Measurements from ENCODE around the gene CCL13.
A peak's percentile ranks its signal among the peaks of the same experiment; 100 is the strongest.
"Not testable (repeated sequence)": the region's sequence is repeated elsewhere in the genome, so short reads cannot be mapped to it uniquely, and the experiment has no call there.

The CCL13 gene

GRCh38 chr17:34356194-34356593 lies at the start of gene CCL13:
Gene CCL13, plus strand, starts transcription at chr17:34356480. Its CDS starts 47 bp downstream, at chr17:34356527.
- DNase-seq (ENCODE audit: low read depth in 2 of 2) = no peak

DNA sequence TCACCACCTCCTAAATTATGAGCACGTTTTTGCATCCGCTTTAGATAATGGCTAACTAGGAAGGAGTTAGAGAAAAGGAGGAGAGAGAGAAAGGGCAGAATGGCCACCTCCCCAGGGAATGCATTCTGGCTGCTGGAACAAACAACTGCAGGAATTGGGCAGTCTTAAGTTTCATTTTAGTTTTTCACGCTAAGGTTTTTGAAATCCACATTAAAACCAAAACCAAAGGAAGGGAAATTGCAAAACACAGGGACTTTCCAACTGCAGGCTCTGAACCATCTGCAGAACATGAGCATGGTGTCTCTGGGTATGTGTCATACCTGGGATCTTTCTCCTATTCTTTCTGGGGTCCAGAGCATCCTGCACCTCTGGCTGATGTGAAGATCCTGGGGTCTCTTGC lies 49.2 kb upstream of the CCL13 start:
- DNase-seq (ENCODE audit: low read depth in 2 of 2) = no peak

DNA sequence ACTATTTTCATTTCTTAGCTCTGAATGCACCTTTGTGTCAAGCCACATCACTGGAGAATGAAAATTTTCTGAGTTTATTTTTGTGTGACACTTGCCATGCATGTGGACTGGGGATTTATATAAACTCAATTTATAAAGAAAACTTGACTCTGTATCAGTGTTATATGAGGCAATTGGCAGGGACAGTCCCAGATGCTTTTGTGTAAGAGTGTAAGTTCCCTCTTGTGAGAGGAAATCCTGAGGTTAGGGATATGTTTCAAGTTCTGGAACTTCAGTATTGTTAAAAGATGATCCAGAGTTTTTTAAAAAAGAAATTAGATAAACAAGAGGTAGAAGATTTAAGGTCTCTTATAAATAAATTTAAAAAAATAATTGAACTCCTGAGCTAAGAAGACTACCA lies 47.9 kb upstream of the CCL13 start:
- no peak for DNase-seq (ENCODE audit: low read depth in 2 of 2)

GRCh38 chr17:34311291-34311690 lies 45.0 kb upstream of the CCL13 start:
- DNase-seq (ENCODE audit: low read depth in 2 of 2) = no peak

DNA sequence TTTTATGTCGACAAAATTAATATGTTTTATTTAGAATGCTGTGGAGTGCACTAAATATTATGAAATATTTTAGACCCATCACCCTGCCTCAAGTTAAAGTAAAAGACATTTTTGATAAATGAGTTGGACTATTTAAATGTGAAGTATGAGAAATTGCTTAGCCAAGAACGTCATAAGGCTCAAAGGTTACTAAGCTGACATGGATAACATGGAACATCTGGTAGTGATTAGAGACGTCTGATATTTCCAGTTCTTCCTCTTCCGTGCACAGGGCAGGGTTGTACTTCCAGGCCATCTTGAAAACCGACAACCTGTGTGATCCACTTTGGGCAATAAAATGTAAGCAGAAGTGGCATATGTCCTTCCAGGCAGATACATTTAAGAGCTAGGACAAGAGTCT lies 44.2 kb upstream of the CCL13 start:
- peak; percentile 69 to 71 for DNase-seq (ENCODE audit: low read depth in 2 of 2)

- peak in 1 of 2 experiments; percentile 36 for DNase-seq (ENCODE audit: low read depth in 2 of 2)
Measured at GRCh38 chr17:34313164-34313563, 43.1 kb upstream of the CCL13 start.

- peak in 1 of 2 experiments; percentile 30 for DNase-seq (ENCODE audit: low read depth in 2 of 2)
Measured at GRCh38 chr17:34314279-34314678, 42.0 kb upstream of the CCL13 start.

DNA sequence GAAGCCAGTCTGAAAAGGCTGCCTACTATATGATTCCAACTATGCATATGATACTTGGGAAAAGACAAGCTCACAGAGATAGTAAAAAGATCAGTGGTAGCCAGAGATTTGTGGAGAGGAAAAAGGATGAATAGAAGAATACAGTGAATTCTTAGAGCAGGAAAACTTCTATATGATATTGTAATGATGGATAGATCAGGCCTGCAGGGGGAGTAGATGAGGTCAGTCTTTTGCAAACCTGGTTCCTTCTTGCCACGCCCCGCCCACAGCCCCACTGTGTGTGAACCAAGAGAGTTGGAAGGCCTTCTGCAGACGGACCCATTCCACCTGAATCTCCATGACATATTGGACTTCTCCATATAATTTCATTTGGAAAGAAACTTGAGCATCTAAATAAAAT lies 37.8 kb upstream of the CCL13 start:
- DNase-seq (ENCODE audit: low read depth in 2 of 2) = no peak

DNA sequence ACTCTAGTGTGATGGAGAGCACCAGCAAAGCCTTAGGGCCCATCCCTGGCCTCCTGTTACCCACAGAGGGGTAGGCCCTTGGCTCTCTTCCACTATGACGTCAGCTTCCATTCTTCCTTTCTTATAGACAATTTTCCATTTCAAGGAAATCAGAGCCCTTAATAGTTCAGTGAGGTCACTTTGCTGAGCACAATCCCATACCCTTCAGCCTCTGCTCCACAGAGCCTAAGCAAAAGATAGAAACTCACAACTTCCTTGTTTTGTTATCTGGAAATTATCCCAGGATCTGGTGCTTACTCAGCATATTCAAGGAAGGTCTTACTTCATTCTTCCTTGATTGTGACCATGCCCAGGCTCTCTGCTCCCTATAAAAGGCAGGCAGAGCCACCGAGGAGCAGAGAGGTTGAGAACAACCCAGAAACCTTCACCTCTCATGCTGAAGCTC lies 37.2 kb upstream of the CCL13 start, which contains the start of gene CCL8:
TSS of gene CCL8 (plus strand) at position 397 of the 445 bp plus-strand sequence. CDS start 67 bp downstream, outside the sequence.
- DNase-seq (ENCODE audit: low read depth in 2 of 2) = no peak

- no peak for DNase-seq (ENCODE audit: low read depth in 2 of 2)
Measured at GRCh38 chr17:34321964-34322363, 34.3 kb upstream of the CCL13 start.

DNA sequence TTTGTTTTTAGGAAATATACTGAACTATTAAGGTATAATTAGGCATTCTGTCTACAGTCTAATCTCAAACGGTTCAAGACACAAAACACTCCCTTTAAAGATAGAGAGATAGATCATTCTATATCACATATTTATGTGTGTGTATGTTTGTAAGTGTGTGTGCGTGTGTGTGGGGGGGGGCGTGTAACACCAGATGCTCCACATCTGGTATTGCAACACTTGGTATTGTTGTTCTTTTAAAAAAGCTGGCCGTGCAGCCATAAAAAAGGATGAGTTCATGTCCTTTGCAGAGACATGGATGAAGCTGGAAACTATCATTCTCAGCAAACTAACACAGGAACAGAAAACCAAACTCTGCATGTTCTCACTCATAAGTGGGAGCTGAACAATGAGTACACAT lies 28.7 kb upstream of the CCL13 start:
- DNase-seq (ENCODE audit: low read depth in 2 of 2) = not testable (repeated sequence)

DNA sequence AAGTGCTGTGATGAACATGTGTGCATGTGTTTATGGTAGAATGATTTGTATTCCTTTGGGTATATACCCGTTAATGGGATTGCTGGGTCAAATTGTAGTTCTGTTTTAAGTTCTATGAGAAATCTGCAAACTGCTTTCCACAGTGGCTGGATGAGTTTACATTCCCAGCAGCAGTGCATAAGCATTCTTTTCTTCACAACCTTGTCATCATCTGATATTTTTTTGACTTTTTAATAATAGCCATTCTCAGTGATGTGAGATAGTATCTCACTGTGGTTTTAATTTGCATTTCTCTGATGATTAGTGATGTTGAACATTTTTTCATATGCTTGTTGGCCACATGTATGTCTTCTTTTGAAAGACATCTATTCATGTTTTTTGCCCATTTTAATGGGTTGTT lies 18.6 kb upstream of the CCL13 start:
- DNase-seq (ENCODE audit: low read depth in 2 of 2) = no peak

- DNase-seq (ENCODE audit: low read depth in 2 of 2) = no peak
Measured at GRCh38 chr17:34339138-34339770, 17.0 kb upstream of the CCL13 start.

DNA sequence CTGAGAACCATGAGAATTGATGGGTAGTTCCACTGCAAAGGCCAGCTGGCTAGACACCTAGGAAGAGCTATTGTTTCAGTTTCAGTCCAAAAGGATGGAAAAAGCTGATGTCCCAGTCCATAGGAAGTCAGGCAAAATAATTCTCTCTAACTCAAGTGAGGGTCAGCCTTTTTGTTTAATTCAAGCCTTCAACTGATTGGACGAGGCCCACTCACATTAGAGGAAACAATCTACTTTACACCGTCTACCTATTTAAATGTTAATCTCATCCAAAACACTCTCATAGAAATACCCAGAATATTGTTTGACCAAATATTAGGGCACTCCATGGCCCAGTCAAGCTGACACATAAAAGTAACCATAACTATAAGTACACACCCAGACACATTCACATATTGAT lies 14.4 kb upstream of the CCL13 start:
- DNase-seq (ENCODE audit: low read depth in 2 of 2) = no peak

DNA sequence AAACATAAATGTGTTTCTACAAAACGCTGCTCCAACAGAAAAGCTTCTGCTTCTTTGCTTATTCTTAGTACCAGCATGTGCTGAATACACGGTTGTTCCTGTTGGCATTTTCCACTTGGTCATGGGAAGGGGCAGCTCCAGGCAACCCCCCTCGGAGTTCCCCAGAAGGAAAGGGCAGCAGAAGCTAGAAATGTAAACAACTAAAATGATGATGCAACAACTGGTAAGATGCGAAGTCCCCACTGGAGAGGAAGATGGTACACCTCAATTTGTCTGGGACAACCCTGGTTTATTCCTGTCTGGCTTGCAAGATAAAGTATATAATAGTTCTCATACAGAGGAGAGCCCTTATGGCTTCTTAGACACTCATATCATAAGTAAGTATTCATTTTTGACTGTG lies 9.2 kb upstream of the CCL13 start:
- DNase-seq (ENCODE audit: low read depth in 2 of 2) = no peak

DNA sequence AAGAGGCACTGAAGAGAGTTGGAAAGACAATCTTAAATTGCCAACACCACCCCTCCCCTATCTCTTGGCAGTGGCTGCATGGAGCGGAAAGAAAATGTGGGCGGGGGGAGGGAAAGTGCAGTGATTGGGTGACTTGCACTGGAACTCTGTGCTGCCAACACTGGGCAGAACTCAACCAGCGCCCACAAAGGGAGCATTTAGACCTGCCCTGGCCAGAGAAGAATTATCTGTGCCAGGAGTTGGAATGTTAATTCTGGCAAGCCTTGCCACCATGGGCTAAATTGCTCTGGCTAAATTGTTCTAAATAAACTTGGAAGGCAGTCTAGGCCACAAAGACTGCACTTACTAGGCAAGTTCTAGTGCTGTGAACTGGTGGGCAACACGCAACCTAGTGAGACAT lies 6.5 kb upstream of the CCL13 start:
- no peak for DNase-seq (ENCODE audit: low read depth in 2 of 2)

DNA sequence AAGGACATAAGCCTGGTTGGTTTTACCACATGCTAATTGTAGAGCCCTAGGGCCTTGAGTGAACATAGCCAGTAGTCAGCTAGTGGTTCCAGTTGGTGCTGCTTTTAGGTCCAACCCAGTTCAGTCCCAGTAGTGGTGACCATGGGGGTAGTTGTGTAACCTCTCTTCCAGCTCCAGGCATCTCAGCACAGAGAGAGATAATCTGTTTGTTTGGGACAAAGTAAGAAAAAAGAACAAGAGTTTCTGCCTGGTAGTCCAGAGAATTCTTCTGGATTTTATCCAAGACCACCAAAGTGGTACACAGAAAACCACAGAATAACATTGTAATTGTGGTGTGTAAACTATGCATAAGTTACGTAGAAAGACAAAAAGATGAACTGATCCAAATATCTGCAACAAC lies 5.2 kb upstream of the CCL13 start:
- DNase-seq (ENCODE audit: low read depth in 2 of 2) = no peak

GRCh38 chr17:34352191-34352590 lies 4.1 kb upstream of the CCL13 start:
- DNase-seq (ENCODE audit: low read depth in 2 of 2) = no peak

DNA sequence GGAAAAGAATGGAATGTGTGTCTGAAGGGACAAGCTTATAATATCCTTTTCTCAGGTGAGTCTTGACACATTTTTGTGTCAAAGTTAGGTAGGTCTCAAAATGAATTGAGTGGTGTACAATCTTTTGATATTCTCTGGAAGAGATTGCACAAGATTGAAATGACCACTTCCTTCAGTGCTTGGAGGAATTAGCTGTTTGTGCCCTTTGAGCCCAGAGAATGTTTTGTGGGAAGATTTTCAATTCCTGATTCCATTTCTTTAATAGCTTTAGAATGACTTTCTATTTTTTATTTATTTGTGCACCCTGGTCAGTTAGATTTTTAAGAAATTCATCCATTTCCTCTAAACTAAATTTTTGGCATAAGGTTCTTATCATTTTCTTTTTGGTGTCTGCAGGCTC lies 1.6 kb upstream of the CCL13 start:
- DNase-seq (ENCODE audit: low read depth in 2 of 2) = no peak

DNA sequence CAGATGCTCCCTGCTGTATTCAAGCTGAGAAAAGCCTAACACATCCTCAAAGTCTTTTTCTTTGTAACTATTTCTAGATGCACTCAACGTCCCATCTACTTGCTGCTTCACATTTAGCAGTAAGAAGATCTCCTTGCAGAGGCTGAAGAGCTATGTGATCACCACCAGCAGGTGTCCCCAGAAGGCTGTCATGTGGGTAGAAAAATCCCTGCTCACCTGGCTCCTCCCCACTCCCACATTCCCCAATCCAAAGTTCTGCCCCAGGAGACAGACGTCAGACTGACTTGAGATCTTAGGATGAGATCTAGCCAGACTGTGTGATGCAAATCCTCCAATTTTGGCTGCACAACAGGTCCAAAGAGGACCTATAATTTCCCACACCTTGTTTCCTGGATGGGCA lies 1.1 kb downstream of the CCL13 start:
- no peak for DNase-seq (ENCODE audit: low read depth in 2 of 2)

DNA sequence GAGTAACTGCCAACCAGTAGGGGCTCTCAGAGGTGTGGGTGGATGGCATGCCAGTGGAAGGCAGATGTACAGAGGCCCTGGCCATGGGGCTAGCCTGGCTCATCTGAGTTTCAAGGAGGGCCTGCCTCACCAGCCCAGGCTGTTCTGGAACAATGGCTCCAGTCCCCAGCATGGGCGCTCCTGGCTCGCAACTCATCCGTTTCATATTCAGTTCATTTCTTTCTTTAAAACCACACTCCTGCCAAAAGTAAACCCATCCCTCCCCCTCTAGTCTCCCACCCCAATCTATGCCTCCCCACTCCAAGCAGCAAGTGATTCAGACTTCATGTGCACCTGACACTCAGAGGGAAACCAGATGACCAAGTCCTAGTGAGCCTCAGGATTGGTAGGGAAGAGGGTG lies 2.4 kb downstream of the CCL13 start:
- DNase-seq (ENCODE audit: low read depth in 2 of 2) = no peak

DNA sequence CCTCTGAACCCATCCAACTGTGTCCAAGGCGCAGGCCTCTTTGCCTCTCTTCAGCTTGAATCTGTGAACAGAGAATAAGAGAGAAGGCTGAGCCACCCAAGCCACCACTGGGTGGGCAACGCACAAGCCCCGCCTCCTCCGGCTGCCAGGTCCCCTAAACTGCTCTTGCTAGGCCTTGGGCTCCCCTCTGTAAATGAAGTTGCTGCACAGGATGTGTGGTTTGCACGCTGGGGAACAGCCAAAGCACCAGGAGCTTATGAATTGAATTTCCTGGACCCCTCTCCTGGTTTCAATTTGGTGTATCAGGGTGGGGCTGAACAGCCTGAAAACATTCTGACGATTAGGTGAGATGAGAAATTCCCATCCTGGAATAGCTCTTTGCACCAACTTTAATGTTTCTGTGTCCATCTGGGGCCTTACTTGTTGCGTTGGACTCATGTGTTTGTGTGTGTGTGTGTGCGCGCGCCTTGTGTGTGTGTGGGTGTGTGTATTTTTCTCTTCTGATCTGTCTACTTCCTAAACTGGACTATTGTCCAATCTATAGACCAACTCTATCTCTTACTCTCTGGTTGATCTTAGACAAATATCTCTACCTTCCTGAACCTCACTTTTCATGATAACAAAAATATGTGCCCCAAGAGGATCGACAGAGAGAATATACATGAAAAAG lies 4.5 kb downstream of the CCL13 start:
- DNase-seq (ENCODE audit: low read depth in 2 of 2) = no peak

DNA sequence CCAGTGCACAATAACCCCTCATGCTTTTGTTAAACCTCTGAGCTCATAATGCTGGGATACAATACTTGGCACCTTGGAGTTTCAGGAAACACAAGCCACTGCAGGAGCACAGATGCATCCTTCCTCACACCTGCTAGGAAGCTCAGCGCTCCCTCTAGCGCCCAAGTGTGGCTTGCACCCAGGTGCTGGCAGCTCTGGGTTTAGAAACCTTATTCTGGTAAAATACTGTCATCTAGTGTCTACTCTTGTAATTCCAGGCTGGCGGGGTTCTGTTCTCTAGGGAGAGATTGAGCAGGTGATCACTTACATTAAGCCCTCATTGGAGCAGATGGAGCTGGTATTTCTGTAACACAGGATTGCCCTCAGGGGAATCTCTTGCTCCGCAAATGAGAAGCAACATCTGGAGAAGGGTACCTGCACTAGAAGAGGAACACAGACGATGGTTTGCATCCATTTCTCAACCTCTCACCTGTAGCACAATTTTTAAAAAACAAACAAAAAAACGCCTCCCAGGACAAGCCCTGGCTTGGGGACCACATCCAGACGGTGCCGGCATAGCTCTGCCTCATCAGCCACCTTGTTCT lies 5.3 kb downstream of the CCL13 start:
- peak; percentile 50 to 54 for DNase-seq (ENCODE audit: low read depth in 2 of 2)

Measured in fibroblast of skin of left biceps (primary cell).